K562 (cell line): ENCODE measurements around the gene RBFOX1. TPM values are rescaled to one million over a fixed set of nuclear protein-coding genes. Genes with fewer than 3 reads are reported as not detected.

ENCODE experiments used
- ATAC-seq: fragments of 200-7000 bp; cut with Tn5 transposase; 3 replicates; pipeline ENCODE4 v1.9.1; 2020; ENCODE audit warnings: moderate library complexity
- BruUV-seq: library from RNA; stranded (reverse); fragments of 400-500 nt; replicated peaks from 2 replicates; lab custom pipeline; 2021; lab: Mats Ljungman, UMichigan
- CTCF ChIA-PET: fragments of 300-600 bp; formaldehyde crosslinking; extraction: SDS; loops from one replicate; lab custom pipeline; 2021; ENCODE audit warnings: low intra/inter-chr PET ratio; lab: Yijun Ruan, JAX
- POLR2A ChIA-PET: fragments of 300-600, 350-650 bp; sonication (Branson Sonifier 250); formaldehyde crosslinking; extraction: SDS; loops from one replicate; lab custom pipeline; 2021; ENCODE audit warnings: antibody characterized with exemption, inconsistent platforms; lab: Yijun Ruan, JAX
- DNase-seq, 4 experiments: peaks; one replicate each; pipeline versions ENCODE4 v3.0.0 to v3.0.0-alpha.2; 2011 to 2018; ENCODE audit warnings: low spot score in 3 of 4, mixed read lengths in 3 of 4; ENCODE audit errors: extremely low read depth in 1 of 4
- FAIRE-seq: peaks from 2 replicates; lab custom pipeline; 2011; peaks lifted over from hg19 to GRCh38; lab: Jason Lieb, UNC
- H2AFZ ChIP-seq: 2 replicates; pipeline ENCODE4 v1.6.0; 2011; ENCODE audit warnings: low read depth, low read length, control low read depth, inconsistent platforms
- H3K27ac ChIP-seq: fragments of 200-600 bp; 3 replicates; pipeline ENCODE4 v1.8.0; 2011; ENCODE audit warnings: low read depth, mild to moderate bottlenecking, control low read depth, inconsistent platforms, low read length, moderate library complexity, mixed read lengths; ENCODE audit errors: extremely low read depth
- H3K27me3 ChIP-seq, 2 experiments: fragments of 300-600 bp in 1 of 2; 2 replicates in 1 of 2; 3 replicates in 1 of 2; pipeline versions ENCODE4 v1.6.0 to v1.8.0; 2011; ENCODE audit warnings: inconsistent platforms in 2 of 2, low read length in 2 of 2, mild to moderate bottlenecking in 1 of 2, mixed read lengths in 1 of 2, moderate library complexity in 1 of 2; ENCODE audit not compliant: control insufficient read depth in 2 of 2, insufficient read depth in 2 of 2
- H3K36me3 ChIP-seq: fragments of 300-600 bp; 3 replicates; pipeline ENCODE4 v1.8.0; 2011; ENCODE audit warnings: mild to moderate bottlenecking, low read length, inconsistent platforms; ENCODE audit not compliant: control insufficient read depth, insufficient read depth
- H3K4me1 ChIP-seq, 2 experiments: fragments of 200-600 bp in 1 of 2; replicated peaks in 1 of 2; 2 replicates in 1 of 2; 3 replicates in 1 of 2; pipeline versions ENCODE4 v1.5.1 to v1.8.0; 2011; ENCODE audit warnings: inconsistent platforms in 2 of 2, low read length in 2 of 2, mild to moderate bottlenecking in 1 of 2, mixed read lengths in 1 of 2, moderate library complexity in 1 of 2; ENCODE audit not compliant: control insufficient read depth in 2 of 2, insufficient read depth in 2 of 2
- H3K4me2 ChIP-seq: 2 replicates; pipeline ENCODE4 v1.6.1; 2011; ENCODE audit warnings: low read length, control low read depth, inconsistent platforms, mixed read lengths; ENCODE audit not compliant: insufficient read depth
- H3K4me3 ChIP-seq: fragments of 200-600 bp; sonication (generic), shearing (Covaris generic); 2 replicates; pipeline ENCODE4 v1.5.1; 2016; ENCODE audit warnings: control low read depth, inconsistent platforms
- H3K79me2 ChIP-seq: fragments of 200-600 bp; 3 replicates; pipeline ENCODE4 v1.8.0; 2011; ENCODE audit warnings: low read length, inconsistent platforms; ENCODE audit not compliant: control insufficient read depth, insufficient read depth
- H3K9ac ChIP-seq, 2 experiments: 2 replicates each; pipeline versions ENCODE4 v1.6.0 to v1.6.1; 2011; ENCODE audit warnings: low read depth in 2 of 2, low read length in 2 of 2, control low read depth in 1 of 2, inconsistent platforms in 1 of 2, mild to moderate bottlenecking in 1 of 2, mixed read lengths in 1 of 2; ENCODE audit not compliant: insufficient read depth in 1 of 2
- H3K9me1 ChIP-seq: one replicate; pipeline ENCODE4 v1.6.0; 2011; ENCODE audit warnings: inconsistent platforms, mild to moderate bottlenecking, low read length, moderate library complexity; ENCODE audit not compliant: control insufficient read depth, insufficient read depth
- H3K9me3 ChIP-seq: replicated peaks from 2 replicates; pipeline ENCODE4 v1.5.1; 2011; ENCODE audit warnings: low read depth, low read length, inconsistent platforms; ENCODE audit not compliant: control insufficient read depth, insufficient read depth
- H4K20me1 ChIP-seq: replicated peaks from 2 replicates; pipeline ENCODE4 v1.6.1; 2011; ENCODE audit warnings: low read length, inconsistent platforms, mixed read lengths; ENCODE audit not compliant: control insufficient read depth, insufficient read depth
- ATF6 ChIP-seq: sonication (generic); formaldehyde crosslinking; IDR thresholded peaks from 2 replicates; pipeline ENCODE4 v1.4.0; 2020; ENCODE audit warnings: mild to moderate bottlenecking, missing genetic modification reagents
- EP400 ChIP-seq: fragments of 450-650 bp; IDR thresholded peaks from 2 replicates; pipeline ENCODE4 v1.6.1; 2017; ENCODE audit warnings: antibody characterized with exemption, mild to moderate bottlenecking, moderate library complexity
- ETS2 ChIP-seq: IDR thresholded peaks from 2 replicates; pipeline ENCODE4 v1.6.1; 2016; ENCODE audit warnings: borderline replicate concordance, missing genetic modification characterization, mild to moderate bottlenecking, moderate library complexity, missing compliant biosample characterization; ENCODE audit not compliant: poor library complexity, severe bottlenecking
- NR2C1 ChIP-seq, 2 experiments: fragments of 450-650 bp; IDR thresholded peaks; 2 replicates each; pipeline ENCODE4 v1.6.1; 2017; ENCODE audit warnings: mild to moderate bottlenecking in 2 of 2, antibody characterized with exemption in 1 of 2, inconsistent platforms in 1 of 2, missing compliant biosample characterization in 1 of 2, missing genetic modification characterization in 1 of 2
- NR2F6 ChIP-seq: fragments of 450-650 bp; formaldehyde crosslinking; IDR thresholded peaks from 2 replicates; pipeline ENCODE4 v1.4.0; 2020; ENCODE audit warnings: mild to moderate bottlenecking
- RREB1 ChIP-seq: fragments of 250-450 bp; sonication (Bioruptor Pico); IDR thresholded peaks from 2 replicates; pipeline ENCODE4 v1.4.0; 2020
- TRIM24 ChIP-seq, 2 experiments: fragments of 450-650 bp; IDR thresholded peaks; 2 replicates each; pipeline ENCODE4 v1.6.1; 2016
- ZBTB33 ChIP-seq: sonication (generic); formaldehyde crosslinking; IDR thresholded peaks from 2 replicates; pipeline ENCODE4 v1.8.1; 2023; ENCODE audit warnings: mild to moderate bottlenecking, missing genetic modification reagents
- ZNF232 ChIP-seq: sonication (generic); formaldehyde crosslinking; IDR thresholded peaks from 2 replicates; pipeline ENCODE4 v1.8.0; 2022; ENCODE audit warnings: mild to moderate bottlenecking, missing genetic modification reagents
- ZNF639 ChIP-seq, 2 experiments: fragments of 200-800 bp in 1 of 2; sonication (Bioruptor generic) in 1 of 2; sonication (generic) in 1 of 2; formaldehyde crosslinking in 1 of 2; IDR thresholded peaks in 1 of 2; conservative IDR thresholded peaks in 1 of 2; 2 replicates each; pipeline versions ENCODE4 v1.5.0 to v1.6.1; 2016 to 2020; ENCODE audit warnings: missing compliant biosample characterization in 1 of 2, missing genetic modification characterization in 1 of 2, missing genetic modification reagents in 1 of 2
- WGBS: fragments of 100-300 bp; shearing (Covaris generic); methylation state at CpG from one replicate; pipeline ENCODE4 v1.1.6; 2016; ENCODE audit warnings: low coverage, mixed read lengths; ENCODE audit not compliant: insufficient coverage; ENCODE audit errors: missing lambda C conversion rate; 5-methylcytosine and 5-hydroxymethylcytosine counted together
- in situ Hi-C: fragments of 300-500 bp; cut with MboI; formaldehyde crosslinking; loops from 4 replicates; pipeline ENCODE4 v1.15.0; 2018; ENCODE audit warnings: inconsistent platforms, mixed read lengths
- intact Hi-C: fragments of 100-400 bp; cut with micrococcal nuclease; formaldehyde crosslinking; loops from 2 replicates; pipeline ENCODE4 v1.14.2; 2022
- polyA plus RNA-seq, 8 experiments: library from polyadenylated mRNA; depleted of rRNA in 4 of 8; stranded (reverse) in 5 of 8; unstranded in 3 of 8; fragments of >200 nt; fragmentation: Nextera tagmentation in 2 of 8; fragmentation: Illumina TruSeq in 1 of 8; extraction: Ambion mirVana in 2 of 8; extraction: Trizol in 1 of 8; gene quantifications; 2 replicates each; pipeline versions ENCODE4 v1.2.1 to v1.2.3, GENCODE V29; 2011 to 2014; ENCODE audit warnings: inconsistent platforms in 1 of 8, missing spikeins in 1 of 8
- total RNA-seq, 7 experiments: library from RNA; depleted of rRNA in 6 of 7; stranded (reverse); fragments of >200 nt in 6 of 7; fragmentation: Illumina TruSeq in 2 of 7; extraction: Trizol in 2 of 7; gene quantifications; 2 replicates each; pipeline versions ENCODE4 v1.2.1 to v1.2.3, GENCODE V29; 2011 to 2021; ENCODE audit warnings: low replicate concordance in 1 of 7

The RBFOX1 gene
- total and polyA plus RNA-seq, 9 of the 15 experiments (the other 6 are each of a cell fraction or from before 2014, with no cell fraction given) = 0.03 TPM; not detected in 8

GRCh38 chr16:7534749-7535148, 202.1 kb downstream of the RBFOX1 start:
- Histone ChIP-seq H3K79me2 (no peaks in the 10 kb centered on the region), H3K27ac (no peak overlapping the region), H3K9me3 (no peaks in the 10 kb centered on the region), H3K27me3 (0 out of 5 replicates have a peak, but pooled peaks cover 0 to 8% of the 10 kb centered on the region in 2 experiments), H4K20me1 (no peaks in the 10 kb centered on the region), H2AFZ (no peak overlapping the region), H3K9me1 (peaks cover 4% of the 10 kb centered on the region), H3K4me2 (no peak overlapping the region), H3K36me3 (no peaks in the 10 kb centered on the region), H3K9ac (no peak overlapping the region), H3K4me1 (no peaks in the 10 kb centered on the region), H3K4me3 (no peak overlapping the region)
- intact Hi-C loops = no loop called here
- BruUV-seq = no TSS peak
- FAIRE-seq = no peak
- no peak for ATAC-seq
- CTCF ChIA-PET = no interaction called here
- in situ Hi-C loops = no loop called here
- WGBS = 2% methylated on average over 7 of the region's 7 CpGs
- no peak for DNase-seq
- POLR2A ChIA-PET = interaction anchor here (1.4 kb wide), 1 partner anchor 14 kb away, joined by 3 read pairs; no protein-coding TSS in a partner anchor
- TF ChIP-seq ZBTB33 (CRISPR knock-in tag) (no peak), TRIM24 (IDR thresholded peaks at IDR 0.05) (no peak), RREB1 (CRISPR knock-in tag) (no peak), ZNF639 (CRISPR knock-in tag; conservative IDR thresholded peaks at IDR 0.05 in 1 of 2, IDR thresholded peaks at IDR 0.05 in 1 of 2) (no peak), EP400 (no peak), NR2C1 (IDR thresholded peaks at IDR 0.05) (no peak), NR2C1 (tag; IDR thresholded peaks at IDR 0.05) (no peak), ETS2 (tag) (no peak), ZNF232 (CRISPR knock-in tag) (no peak), NR2F6 (no peak), ATF6 (CRISPR knock-in tag) (no peak)
